Measurements from ENCODE around the gene GALNT2. TPM values are rescaled to one million over a fixed set of nuclear protein-coding genes. Genes with fewer than 3 reads are reported as not detected.

GALNT2 gene
- total RNA-seq, 1 donor, result 69.5 TPM

DNA sequence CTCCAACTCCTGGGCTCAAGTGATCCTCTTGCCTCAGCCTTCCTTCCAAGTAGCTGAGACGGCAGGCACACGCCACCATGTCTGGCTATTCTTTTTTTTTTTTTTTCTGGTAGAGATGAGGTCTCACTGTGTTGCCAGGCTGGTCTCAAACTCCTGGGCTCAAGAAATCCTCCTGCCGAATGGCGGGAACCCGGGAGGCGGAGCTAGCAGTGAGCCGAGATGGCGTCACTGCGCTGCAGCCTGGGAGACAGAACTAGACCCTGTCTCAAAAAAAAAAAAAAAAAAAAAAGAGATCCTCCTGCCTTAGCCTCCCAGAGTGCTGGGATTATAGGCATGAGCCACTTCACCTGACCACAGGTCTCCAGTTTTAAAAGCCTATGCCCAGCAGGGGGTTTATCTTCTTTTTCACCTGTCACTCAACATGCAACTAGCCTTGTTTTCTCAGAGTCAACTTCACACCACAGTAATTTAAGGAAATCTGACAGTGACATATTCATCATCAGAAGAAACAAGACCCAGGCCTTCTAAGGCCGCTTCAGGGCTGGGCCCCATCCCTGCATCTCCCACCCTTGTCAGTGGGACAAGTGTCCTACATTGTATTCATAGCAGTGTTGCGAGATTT, 38.3 kb upstream of the GALNT2 start:
- TF ChIP-seq, protein P1, sequence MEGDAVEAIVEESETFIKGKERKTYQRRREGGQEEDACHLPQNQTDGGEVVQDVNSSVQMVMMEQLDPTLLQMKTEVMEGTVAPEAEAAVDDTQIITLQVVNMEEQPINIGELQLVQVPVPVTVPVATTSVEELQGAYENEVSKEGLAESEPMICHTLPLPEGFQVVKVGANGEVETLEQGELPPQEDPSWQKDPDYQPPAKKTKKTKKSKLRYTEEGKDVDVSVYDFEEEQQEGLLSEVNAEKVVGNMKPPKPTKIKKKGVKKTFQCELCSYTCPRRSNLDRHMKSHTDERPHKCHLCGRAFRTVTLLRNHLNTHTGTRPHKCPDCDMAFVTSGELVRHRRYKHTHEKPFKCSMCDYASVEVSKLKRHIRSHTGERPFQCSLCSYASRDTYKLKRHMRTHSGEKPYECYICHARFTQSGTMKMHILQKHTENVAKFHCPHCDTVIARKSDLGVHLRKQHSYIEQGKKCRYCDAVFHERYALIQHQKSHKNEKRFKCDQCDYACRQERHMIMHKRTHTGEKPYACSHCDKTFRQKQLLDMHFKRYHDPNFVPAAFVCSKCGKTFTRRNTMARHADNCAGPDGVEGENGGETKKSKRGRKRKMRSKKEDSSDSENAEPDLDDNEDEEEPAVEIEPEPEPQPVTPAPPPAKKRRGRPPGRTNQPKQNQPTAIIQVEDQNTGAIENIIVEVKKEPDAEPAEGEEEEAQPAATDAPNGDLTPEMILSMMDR (IDR thresholded peaks at IDR 0.05; ENCODE audit: insufficient read depth, low read depth, low read length), result no peak
- no peak for DNase-seq (ENCODE audit: low read depth)
- H3K4me3 ChIP-seq (ENCODE audit: low read depth, low read length), result no peak overlapping the region

DNA sequence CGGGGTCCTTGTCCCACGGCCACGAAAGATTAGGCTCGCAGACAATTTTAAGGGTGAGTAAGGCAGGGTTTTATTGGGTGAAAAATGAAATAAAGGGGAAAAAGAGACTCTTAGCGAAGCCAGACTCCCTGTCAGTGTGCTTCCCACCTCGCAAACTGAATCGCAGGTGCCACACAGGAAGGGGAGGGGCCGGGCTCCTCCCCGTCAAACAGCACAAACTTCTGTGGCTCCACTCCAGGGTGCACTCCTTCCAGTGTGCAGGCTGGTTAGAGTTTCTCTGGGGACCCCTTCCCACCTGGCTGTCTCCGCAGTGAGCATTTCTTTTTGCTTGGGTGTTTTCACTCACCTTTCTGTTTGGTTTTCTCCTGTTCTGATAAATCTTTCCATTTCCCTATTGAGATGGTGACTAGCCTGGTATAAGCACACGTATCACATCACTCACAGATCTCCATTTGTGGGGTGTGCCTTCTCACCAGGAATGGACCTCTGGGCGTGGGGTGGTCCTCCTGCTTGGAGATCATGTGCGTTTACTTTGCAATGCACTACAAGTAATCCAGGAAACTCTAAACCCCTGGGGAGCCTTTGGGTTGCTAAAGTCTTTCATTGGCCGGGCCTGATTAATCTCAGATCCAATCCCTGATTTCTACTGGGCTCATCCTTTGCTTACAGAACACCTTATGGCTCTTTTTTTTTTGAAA, 37.6 kb upstream of the GALNT2 start:
- TF ChIP-seq, protein P1 (IDR thresholded peaks at IDR 0.05; ENCODE audit: insufficient read depth, low read depth, low read length), result no peak
- H3K4me3 ChIP-seq (ENCODE audit: low read depth, low read length), result no peak overlapping the region
- no peak for DNase-seq (ENCODE audit: low read depth)

DNA sequence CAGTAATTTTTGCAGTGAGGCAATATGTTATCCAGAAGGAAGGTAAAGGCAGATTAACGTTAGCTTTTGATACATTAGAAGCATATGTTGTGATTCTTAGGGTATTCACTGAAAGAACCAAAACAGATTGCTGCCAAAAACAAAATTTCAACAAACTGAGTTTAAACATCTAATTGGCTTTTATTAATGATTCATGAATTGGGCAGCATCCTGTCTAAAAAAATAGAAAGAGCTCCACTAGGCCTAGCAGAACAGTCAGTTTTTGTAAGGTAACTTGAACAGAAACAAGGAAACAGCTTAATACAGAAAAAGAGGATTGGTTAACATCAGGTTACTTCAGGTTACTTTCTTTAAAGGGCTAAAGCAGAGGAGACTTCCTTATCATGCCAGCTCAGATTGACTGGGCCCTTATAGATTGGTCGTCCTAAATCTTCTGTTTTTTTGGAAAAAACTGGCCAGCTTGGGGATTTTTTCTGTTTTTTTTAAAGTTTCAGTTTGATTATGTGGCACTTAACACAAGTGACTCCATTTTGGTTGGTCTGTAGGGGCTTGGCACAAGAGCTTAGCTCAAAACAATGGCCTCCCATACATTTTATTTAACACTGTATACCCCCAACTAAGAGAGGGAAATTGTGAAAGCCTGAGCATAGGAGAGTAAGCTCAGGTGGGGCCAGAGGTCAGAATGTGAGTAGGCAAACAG, 36.8 kb upstream of the GALNT2 start:
- TF ChIP-seq, protein P1 (IDR thresholded peaks at IDR 0.05; ENCODE audit: insufficient read depth, low read depth, low read length), result no peak
- H3K4me3 ChIP-seq (ENCODE audit: low read depth, low read length), result no peak overlapping the region
- no peak for DNase-seq (ENCODE audit: low read depth)

DNA sequence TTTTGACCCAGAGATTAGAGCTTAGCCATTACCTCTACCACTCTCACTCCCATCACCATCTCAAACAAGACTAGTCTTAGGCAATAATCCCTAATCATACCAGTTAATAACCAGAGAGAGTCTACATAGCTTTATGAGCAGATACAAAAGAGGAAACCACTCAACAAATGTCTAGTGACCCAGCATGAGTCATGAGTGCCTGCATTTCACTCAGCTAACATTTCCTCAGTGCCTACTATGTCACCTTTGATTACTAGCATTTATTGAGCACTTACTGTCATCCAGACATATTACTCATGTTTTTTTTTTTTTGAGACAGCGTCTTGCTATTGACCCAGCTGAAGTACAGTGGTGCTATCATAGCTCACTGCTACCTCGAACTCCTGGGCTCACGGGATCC, 35.9 kb upstream of the GALNT2 start:
- H3K4me3 ChIP-seq (ENCODE audit: low read depth, low read length), result no peak overlapping the region
- DNase-seq (ENCODE audit: low read depth), result no peak
- TF ChIP-seq, protein P1 (IDR thresholded peaks at IDR 0.05; ENCODE audit: insufficient read depth, low read depth, low read length), result no peak

DNA sequence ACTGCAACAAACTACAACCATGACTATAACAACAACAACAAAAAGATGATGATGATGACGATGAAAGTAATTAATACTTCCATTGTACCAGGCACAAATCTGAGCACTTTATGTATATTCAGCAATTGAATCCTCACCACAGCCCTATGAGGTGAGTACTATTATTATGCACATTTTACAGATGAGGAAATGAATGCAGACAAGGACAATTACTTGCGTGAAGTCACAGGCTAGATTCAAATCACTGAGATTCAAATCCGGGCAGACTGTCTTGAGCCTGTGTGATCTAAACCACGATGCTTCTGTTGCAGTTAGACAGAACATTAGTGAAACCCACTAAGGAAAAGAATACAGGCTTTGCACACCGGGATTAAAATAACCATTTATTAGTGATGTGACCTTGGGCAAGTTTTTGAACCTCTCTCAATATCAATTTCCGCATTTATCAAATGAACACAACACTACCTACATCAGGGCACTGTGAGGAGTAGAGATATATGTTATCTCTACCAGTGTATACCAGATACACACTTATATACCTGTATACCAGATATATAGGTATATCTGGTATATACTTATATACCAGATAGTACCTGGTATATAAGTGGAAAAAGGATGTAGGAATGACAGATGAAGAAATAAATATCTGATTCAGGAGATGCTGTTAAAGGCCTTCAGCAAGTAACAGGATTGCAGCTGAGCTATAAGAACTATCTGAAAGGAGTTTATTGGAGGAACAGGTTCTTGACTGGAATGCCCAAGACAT, 34.3 kb upstream of the GALNT2 start:
- no peak for DNase-seq (ENCODE audit: low read depth)
- TF ChIP-seq, protein P1 (IDR thresholded peaks at IDR 0.05; ENCODE audit: insufficient read depth, low read depth, low read length), result no peak
- no peak overlapping the region for H3K4me3 ChIP-seq (ENCODE audit: low read depth, low read length)

DNA sequence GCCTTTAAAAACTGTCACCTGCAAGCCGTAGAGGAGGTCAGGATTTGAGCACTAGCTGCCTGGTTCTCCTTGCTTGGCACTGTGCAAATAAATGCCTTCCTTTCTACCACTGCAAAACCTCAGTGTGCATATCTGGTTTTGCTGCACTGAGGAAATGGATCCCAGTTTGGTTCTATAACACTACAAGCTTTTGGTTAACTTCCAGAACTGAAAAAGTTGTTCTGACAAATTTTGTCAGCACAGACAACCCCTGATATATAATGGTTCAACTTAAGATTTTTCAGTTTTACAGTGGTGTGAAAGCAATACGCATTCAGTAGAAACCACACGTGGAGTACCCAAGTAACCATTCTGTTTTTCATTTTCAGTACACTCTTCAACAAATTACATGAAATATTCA, 29.8 kb upstream of the GALNT2 start:
- DNase-seq (ENCODE audit: low read depth), result no peak
- TF ChIP-seq, protein P1 (IDR thresholded peaks at IDR 0.05; ENCODE audit: insufficient read depth, low read depth, low read length), result no peak
- no peak overlapping the region for H3K4me3 ChIP-seq (ENCODE audit: low read depth, low read length)
